PC-3 (cell line): ENCODE measurements around the gene CYP46A1. TPM values are rescaled to one million over a fixed set of nuclear protein-coding genes. Genes with fewer than 3 reads are reported as not detected.

Experiments
- ATAC-seq: fragments of 200-7000 bp; cut with Tn5 transposase; 2 replicates; pipeline ENCODE4 v1.9.1; 2020; ENCODE audit warnings: mild to moderate bottlenecking, moderate library complexity
- BruUV-seq: library from RNA; stranded (reverse); fragments of 400-500 nt; replicated peaks from 2 replicates; lab custom pipeline; 2021; lab: Mats Ljungman, UMichigan
- CTCF ChIA-PET: fragments of 300-600 bp; sonication (Branson Sonifier 250); formaldehyde crosslinking; loops from one replicate; lab custom pipeline; 2022; ENCODE audit warnings: antibody characterized with exemption; lab: Charles Lee
- POLR2A ChIA-PET: fragments of 300-600 bp; sonication (Branson Sonifier 250); formaldehyde crosslinking; loops from one replicate; lab custom pipeline; 2022; ENCODE audit warnings: antibody characterized with exemption; ENCODE audit not compliant: unreplicated experiment; lab: Charles Lee
- DNase-seq: peaks from one replicate; pipeline ENCODE4 v3.0.0-alpha.2; 2015
- H2AFZ ChIP-seq: fragments of 300-600 bp; sonication (generic); 2 replicates; pipeline ENCODE4 v1.6.0; 2016; ENCODE audit warnings: antibody characterized with exemption, low read length
- H3F3A ChIP-seq: fragments of 300-600 bp; sonication (generic); one replicate; pipeline ENCODE4 v1.6.0; 2017; ENCODE audit warnings: antibody characterized with exemption, low read length, control low read depth, mild to moderate bottlenecking; ENCODE audit not compliant: unreplicated experiment
- H3K27ac ChIP-seq: fragments of 300-600 bp; sonication (generic); 2 replicates; pipeline ENCODE4 v1.5.1; 2016; ENCODE audit warnings: mild to moderate bottlenecking, low read length
- H3K27me3 ChIP-seq: fragments of 300-600 bp; sonication (generic); 2 replicates; pipeline ENCODE4 v1.6.1; 2016; ENCODE audit warnings: low read length, mixed read lengths
- H3K36me3 ChIP-seq: fragments of 300-600 bp; sonication (generic); 2 replicates; pipeline ENCODE4 v1.6.1; 2016; ENCODE audit warnings: low read depth, mixed run types, low read length, mixed read lengths
- H3K4me1 ChIP-seq: fragments of 300-600 bp; sonication (generic); 2 replicates; pipeline ENCODE4 v1.5.1; 2016; ENCODE audit warnings: low read length; ENCODE audit not compliant: insufficient read depth
- H3K4me2 ChIP-seq: fragments of 300-600 bp; sonication (generic); 2 replicates; pipeline ENCODE4 v1.6.0; 2016; ENCODE audit warnings: low read length
- H3K4me3 ChIP-seq: fragments of 300-600 bp; sonication (generic); 2 replicates; pipeline ENCODE4 v1.5.1; 2016; ENCODE audit warnings: mild to moderate bottlenecking, low read length, mixed read lengths
- H3K79me2 ChIP-seq: fragments of 300-600 bp; sonication (generic); 2 replicates; pipeline ENCODE4 v1.6.1; 2017; ENCODE audit warnings: low read length, mixed read lengths
- H3K9ac ChIP-seq: fragments of 300-600 bp; sonication (generic); 2 replicates; pipeline ENCODE4 v1.6.0; 2016; ENCODE audit warnings: mild to moderate bottlenecking, low read length
- H3K9me2 ChIP-seq: fragments of 300-600 bp; sonication (generic); replicated peaks from 2 replicates; pipeline ENCODE4 v1.6.1; 2016; ENCODE audit warnings: mixed run types, low read length, mixed read lengths
- H3K9me3 ChIP-seq: fragments of 300-600 bp; sonication (generic); 2 replicates; pipeline ENCODE4 v1.6.1; 2016; ENCODE audit warnings: low read length, mixed read lengths
- H4K20me1 ChIP-seq: fragments of 300-600 bp; sonication (generic); 2 replicates; pipeline ENCODE4 v1.6.1; 2016; ENCODE audit warnings: low read length, mixed read lengths
- EZH2 ChIP-seq: fragments of 300-600 bp; sonication (generic); IDR thresholded peaks from one replicate; pipeline ENCODE4 v1.6.1; 2017; ENCODE audit warnings: antibody characterized with exemption, mild to moderate bottlenecking, low read length; ENCODE audit not compliant: unreplicated experiment
- EZH2phosphoT487 ChIP-seq: fragments of 300-600 bp; sonication (generic); IDR thresholded peaks from 2 replicates; pipeline ENCODE4 v1.6.1; 2018; ENCODE audit warnings: mild to moderate bottlenecking, antibody characterized with exemption, low read length, borderline replicate concordance
- intact Hi-C: fragments of 100-400 bp; cut with micrococcal nuclease; formaldehyde crosslinking; loops from 2 replicates; pipeline ENCODE4 v1.9.0; 2023
- total RNA-seq: library from RNA; depleted of rRNA; stranded (reverse); fragments of >200 nt; gene quantifications from 2 replicates; pipeline ENCODE4 v1.2.3, GENCODE V29; 2014
- TF ChIP-seq, protein P1 (sequence below): fragments of 300-600 bp; sonication (generic); conservative IDR thresholded peaks from 2 replicates; pipeline ENCODE4 v1.5.1; 2017; ENCODE audit warnings: antibody characterized with exemption, low read depth, mild to moderate bottlenecking, low read length

CYP46A1 gene
- total RNA-seq, 1 experiment from 2014 or later: 1.2 TPM

- DNase-seq (no peak), ATAC-seq (no peak)
- POLR2A ChIA-PET: no interaction called here
- Histone ChIP-seq H3K4me3 (no peak overlapping the region), H3K9ac (no peak overlapping the region), H3K9me2 (no peaks in the 10 kb centered on the region), H4K20me1 (no peaks in the 10 kb centered on the region), H3F3A (no peaks in the 10 kb centered on the region), H3K79me2 (no peaks in the 10 kb centered on the region), H3K4me1 (peaks cover 4% of the 10 kb centered on the region; the same call in 1 of the 2 replicates), H3K27me3 (no peaks in the 10 kb centered on the region), H3K9me3 (peaks cover 18% of the 10 kb centered on the region; the same call in 1 of the 2 replicates), H3K27ac (no peak overlapping the region), H3K4me2 (no peak overlapping the region), H3K36me3 (no peaks in the 10 kb centered on the region), H2AFZ (no peak overlapping the region)
- intact Hi-C loops: no loop called here
- TF ChIP-seq, protein P1, sequence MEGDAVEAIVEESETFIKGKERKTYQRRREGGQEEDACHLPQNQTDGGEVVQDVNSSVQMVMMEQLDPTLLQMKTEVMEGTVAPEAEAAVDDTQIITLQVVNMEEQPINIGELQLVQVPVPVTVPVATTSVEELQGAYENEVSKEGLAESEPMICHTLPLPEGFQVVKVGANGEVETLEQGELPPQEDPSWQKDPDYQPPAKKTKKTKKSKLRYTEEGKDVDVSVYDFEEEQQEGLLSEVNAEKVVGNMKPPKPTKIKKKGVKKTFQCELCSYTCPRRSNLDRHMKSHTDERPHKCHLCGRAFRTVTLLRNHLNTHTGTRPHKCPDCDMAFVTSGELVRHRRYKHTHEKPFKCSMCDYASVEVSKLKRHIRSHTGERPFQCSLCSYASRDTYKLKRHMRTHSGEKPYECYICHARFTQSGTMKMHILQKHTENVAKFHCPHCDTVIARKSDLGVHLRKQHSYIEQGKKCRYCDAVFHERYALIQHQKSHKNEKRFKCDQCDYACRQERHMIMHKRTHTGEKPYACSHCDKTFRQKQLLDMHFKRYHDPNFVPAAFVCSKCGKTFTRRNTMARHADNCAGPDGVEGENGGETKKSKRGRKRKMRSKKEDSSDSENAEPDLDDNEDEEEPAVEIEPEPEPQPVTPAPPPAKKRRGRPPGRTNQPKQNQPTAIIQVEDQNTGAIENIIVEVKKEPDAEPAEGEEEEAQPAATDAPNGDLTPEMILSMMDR: no peak
- TF ChIP-seq EZH2 (no peak), EZH2phosphoT487 (no peak)
- BruUV-seq: no TSS peak
- CTCF ChIA-PET: no interaction called here
These were observed 2.8 kb upstream of the CYP46A1 start for GRCh38 chr14:99681101-99681831.

- DNase-seq (no peak), ATAC-seq (no peak)
- Histone ChIP-seq H3K4me1 (peaks cover 4% of the 10 kb centered on the region; the same call in 1 of the 2 replicates), H3F3A (no peaks in the 10 kb centered on the region), H3K27ac (no peak overlapping the region), H4K20me1 (no peaks in the 10 kb centered on the region), H2AFZ (no peak overlapping the region), H3K4me2 (no peak overlapping the region), H3K27me3 (no peaks in the 10 kb centered on the region), H3K9me3 (peaks cover 18% of the 10 kb centered on the region; the same call in 1 of the 2 replicates), H3K9me2 (no peaks in the 10 kb centered on the region), H3K9ac (no peak overlapping the region), H3K79me2 (no peaks in the 10 kb centered on the region), H3K4me3 (no peak overlapping the region), H3K36me3 (no peaks in the 10 kb centered on the region)
- ChIA-PET POLR2A (no interaction called here), CTCF (no interaction called here)
- intact Hi-C loops: no loop called here
- BruUV-seq: no TSS peak
- no peak for TF ChIP-seq EZH2
- no peak for TF ChIP-seq EZH2phosphoT487
- TF ChIP-seq, protein P1: no peak
These were observed 2.3 kb upstream of the CYP46A1 start for GRCh38 chr14:99681832-99682148.
